Stimulated activated CD8-positive, alpha-beta memory T cell treated with anti-CD3 and anti-CD28 coated beads, Interleukin-15, amount 100 ng/mL, for 48 hours (primary cell): ENCODE results near the gene PBX2.
"Not testable (repeated sequence)": the region's sequence is repeated elsewhere in the genome, so short reads cannot be mapped to it uniquely, and the experiment has no call there.

Experiments used
- DNase-seq, 2 donors: peaks; one replicate each; pipeline ENCODE4 v3.0.0-alpha.2; 2020; ENCODE audit warnings: low read depth in 2 of 2

PBX2 gene

GRCh38 chr6:32190054-32190851 is at the start of gene PBX2:
PBX2 (minus strand) TSS chr6:32190202; CDS start chr6:32189915, 287 bp downstream.
- peak; percentile 68 to 72 for DNase-seq

GRCh38 chr6:32239462-32239861 is 49.5 kb upstream of the PBX2 start:
- DNase-seq = no peak

GRCh38 chr6:32234934-32235333 is 44.9 kb upstream of the PBX2 start:
- DNase-seq = no peak

GRCh38 chr6:32226434-32226833 is 36.4 kb upstream of the PBX2 start:
- no peak for DNase-seq

DNA sequence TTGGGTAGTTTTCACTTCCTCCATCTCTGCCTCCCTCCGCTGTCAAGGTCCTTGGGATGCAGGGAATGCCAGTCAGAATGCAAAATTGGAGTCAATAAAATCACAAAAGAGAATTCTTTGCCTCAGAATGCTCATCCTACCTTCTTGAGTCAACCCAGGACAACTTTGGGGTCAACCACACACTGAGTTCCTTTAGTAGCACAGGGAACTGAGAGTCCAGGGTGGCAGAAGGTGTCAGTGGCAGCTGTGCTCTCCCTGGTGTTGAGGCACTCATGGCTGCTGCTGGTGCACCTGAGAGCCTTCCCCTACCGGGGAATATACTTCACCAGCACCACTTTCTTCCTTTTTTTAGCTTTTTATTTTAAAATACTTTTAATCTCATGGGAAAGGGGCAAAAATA is 34.7 kb upstream of the PBX2 start:
- no peak for DNase-seq

GRCh38 chr6:32223258-32224235 is 33.5 kb upstream of the PBX2 start, which contains the start of gene NOTCH4:
NOTCH4 (minus strand) TSS chr6:32224067; CDS start chr6:32223928, 139 bp downstream.
- DNase-seq = no peak

- DNase-seq = no peak
These were observed 32.6 kb upstream of the PBX2 start for GRCh38 chr6:32222333-32223230.

DNA sequence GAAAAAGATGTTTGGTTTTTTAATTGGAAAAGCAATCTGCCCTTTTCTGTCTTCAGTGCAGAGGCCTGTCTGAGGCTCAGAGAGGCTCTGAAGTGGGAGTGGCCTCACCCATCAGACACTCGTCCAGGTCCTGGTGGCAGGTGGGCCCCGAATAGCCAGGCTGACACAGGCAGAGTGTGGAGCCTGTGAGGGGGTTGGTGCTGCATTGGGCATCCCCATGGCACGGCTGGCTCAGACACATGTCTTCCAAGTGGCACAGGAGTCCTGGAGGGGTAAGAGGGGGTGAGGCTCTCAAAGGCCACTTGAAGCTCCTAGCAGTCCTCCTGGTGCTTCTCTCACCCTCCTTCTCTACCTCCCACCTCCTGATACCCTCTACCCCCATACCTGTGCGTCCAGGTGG is 30.0 kb upstream of the PBX2 start:
- no peak for DNase-seq

DNA sequence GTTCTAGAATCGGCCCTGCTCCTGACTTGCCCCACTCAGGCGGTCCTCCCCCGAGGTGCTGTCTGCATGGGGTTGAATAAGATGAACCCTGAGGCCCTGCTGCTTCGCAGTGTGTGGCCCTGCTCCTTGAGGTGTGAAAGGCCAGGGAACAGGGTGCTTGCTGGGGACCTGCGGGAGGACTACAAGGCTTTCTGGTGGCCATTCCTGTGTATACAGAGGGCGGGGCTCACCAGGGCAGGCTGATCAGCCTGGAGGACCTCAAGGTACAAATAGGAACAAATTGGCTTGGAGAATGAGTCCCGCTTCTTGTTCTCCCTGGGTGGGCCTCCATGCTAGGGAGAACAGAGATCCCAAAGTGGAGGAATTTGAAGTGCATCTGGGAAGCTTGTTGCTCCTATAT is 28.2 kb upstream of the PBX2 start:
- DNase-seq = no peak

- no peak for DNase-seq
These were observed 27.0 kb upstream of the PBX2 start for GRCh38 chr6:32216998-32217397.

DNA sequence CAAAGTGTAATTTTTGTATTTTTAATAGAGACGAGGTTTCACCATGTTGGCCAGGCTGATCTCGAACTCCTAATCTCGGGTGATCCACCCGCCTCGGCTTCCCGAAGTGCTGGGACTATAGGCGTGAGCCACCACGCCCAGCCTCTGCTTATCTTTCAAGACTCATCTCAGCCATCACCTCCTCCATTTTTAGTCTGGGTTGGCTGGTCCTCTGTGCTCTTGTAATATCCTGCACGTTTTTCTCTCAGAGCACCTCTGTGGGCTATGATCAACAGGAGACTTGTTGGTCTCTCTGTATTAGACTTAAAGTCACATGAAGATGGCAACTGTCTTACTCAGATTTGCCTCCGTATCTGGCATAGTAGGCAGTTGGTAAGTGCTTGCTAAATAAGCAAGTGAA is 26.3 kb upstream of the PBX2 start:
- no peak for DNase-seq

GRCh38 chr6:32215617-32216016 is 25.6 kb upstream of the PBX2 start:
- DNase-seq = no peak

DNA sequence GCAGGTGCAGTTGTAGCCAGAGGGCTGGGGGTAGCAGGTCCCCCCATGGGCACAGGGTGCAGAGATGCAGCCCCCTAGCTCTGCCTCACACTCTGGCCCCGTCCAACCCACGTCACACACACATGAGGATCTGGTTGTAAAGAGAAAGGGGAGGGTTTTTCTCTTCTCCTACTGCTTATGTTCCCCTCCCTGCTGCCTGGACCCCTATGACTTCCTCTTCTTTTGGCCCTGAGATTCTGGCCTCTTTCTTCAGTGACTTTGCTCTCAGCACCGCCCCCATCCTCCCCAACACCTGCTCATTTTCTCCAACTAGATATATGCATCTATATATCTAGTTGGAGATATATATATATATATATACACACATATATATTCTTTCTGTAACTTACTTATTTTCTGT is 24.1 kb upstream of the PBX2 start:
- DNase-seq = no peak

DNA sequence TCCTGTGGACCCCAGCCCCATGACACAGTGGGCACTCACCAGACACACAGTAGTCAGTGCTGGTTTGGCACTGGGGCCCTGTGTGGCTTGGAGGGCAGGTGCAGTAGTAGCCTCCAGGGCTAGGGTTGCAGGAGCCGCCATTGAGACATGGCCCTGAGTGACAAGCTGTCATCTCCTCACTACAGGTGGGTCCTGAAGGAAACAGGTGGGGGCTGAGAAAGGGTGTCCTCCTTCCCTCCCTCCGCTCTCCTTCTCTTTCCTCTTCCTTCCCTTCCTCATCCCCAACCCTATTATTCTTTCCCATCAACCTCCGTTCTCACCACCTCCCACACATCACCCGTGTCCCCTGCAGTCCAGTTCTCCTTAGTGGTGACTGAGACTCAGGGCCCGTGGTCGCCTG is 23.6 kb upstream of the PBX2 start:
- DNase-seq = no peak

GRCh38 chr6:32212076-32212760 is 22.2 kb upstream of the PBX2 start:
- DNase-seq = no peak

DNA sequence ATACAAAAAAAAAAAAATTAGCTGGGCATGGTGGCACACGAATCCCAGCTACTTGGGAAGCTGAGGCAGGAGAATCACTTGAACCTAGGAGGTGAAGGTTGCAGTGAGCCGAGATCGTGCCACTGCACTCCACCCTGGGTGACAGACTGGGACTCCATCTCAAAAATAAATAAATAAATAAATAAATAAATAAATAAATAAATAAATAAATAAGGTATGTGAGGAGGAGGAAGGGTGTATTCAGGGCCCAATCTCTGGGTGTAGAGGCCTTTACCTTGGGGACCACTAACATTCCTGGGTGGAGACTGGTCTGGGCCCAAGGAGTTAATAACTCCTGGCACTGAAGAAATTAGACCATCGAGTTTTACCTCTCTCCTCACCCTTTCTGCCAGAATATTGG is 21.4 kb upstream of the PBX2 start:
- DNase-seq = not testable (repeated sequence)

DNA sequence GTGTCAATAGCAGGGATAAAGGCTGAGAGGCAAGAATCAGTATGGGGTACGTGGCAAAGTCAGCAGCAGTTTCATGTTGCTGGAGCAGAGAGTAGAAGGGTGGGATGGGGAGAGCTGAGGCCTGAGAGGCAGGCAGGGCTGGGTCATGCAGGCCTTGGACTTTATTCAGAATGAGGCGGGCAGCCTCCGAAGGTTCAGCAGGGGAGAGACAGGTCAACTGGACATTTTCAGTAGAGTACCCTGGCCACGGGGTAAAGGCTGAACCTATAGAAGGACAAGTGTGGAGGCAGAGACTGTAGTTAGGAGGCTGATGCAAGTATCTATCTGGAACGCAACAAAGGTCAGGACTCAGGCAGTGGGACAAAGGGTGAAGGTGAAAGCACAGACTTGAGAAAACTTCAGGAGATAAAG is 20.2 kb upstream of the PBX2 start:
- DNase-seq = no peak

DNA sequence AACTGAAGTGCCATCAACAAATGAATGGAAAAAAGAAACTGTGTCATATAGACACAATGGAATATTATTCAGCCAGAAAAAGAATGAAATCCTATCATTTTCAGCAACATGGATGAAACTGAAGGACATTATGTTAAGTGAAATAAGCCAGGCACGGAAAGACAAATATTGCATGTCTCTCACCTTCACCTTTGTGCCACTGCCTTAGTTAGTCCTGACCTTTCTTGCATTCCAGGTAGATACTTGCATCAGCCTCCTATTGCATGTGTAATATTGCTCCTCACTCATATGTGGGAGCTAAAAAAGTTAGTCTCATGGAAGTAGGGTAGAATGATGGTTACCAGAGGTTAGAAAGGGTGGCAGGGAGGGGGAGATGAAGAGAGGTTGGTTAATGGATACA is 19.0 kb upstream of the PBX2 start:
- DNase-seq = no peak

GRCh38 chr6:32204268-32204715 is 14.3 kb upstream of the PBX2 start:
- no peak for DNase-seq

DNA sequence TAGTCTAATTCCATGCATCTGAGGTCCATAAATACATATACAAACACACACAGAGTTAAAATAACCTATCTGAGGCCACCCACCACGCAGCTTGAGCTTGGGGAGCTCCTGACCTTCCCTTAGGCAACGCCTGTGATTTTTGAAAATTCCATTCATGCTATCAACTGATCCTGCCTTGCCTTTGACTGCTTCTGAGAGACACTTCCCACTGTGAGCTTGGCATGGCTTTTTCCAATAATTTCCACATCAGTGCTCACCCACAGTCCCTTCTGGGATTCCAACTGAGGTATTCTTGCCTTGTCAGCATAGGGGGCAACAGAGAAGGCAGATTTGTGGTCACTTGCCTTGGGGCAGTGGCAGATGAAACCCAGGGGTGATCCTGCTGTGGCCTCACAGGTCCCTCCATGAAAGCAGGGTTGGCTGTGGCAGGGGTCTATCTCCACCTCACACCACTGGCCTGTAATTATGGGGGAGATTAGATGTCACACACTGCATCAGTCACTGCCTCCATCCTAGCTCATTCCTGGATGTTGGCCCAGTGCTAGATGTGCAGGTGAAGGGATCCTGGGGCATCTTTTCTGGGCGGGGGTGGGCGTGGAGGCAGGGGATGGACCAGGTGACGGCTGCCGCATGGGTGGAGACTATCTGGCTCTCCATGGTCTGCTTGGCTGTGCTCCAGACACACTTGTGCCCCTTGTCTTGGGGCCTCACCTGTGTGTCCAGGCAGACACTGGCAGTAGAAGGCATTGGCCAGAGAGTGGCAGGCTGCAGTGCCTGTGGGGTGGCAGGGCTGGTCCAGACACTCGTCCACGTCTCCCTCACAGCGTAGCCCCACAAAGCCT is 13.6 kb upstream of the PBX2 start:
- no peak for DNase-seq
